Measurements from ENCODE around the gene RNASE11. TPM values are rescaled to one million over a fixed set of nuclear protein-coding genes. Genes with fewer than 3 reads are reported as not detected.

RNASE11 gene
- polyA plus RNA-seq, 1 donor, result not detected

Other genes starting within 250 kb of the RNASE11 start
- gene PARP2, start 244.4 kb downstream of the RNASE11 start, polyA plus RNA-seq (ENCODE audit: insufficient read length), result 72.2 TPM
- 21.5 TPM for gene TEP1, start 174.5 kb downstream of the RNASE11 start, polyA plus RNA-seq (ENCODE audit: insufficient read length)
- 0.60 TPM for gene KLHL33, start 151.8 kb downstream of the RNASE11 start, polyA plus RNA-seq (ENCODE audit: insufficient read length)
- gene OSGEP, start 133.2 kb downstream of the RNASE11 start, polyA plus RNA-seq (ENCODE audit: insufficient read length), result 85.7 TPM
- gene APEX1, start 132.8 kb downstream of the RNASE11 start, polyA plus RNA-seq (ENCODE audit: insufficient read length), result 289 TPM
- 37.0 TPM for gene PIP4P1, start 126.6 kb downstream of the RNASE11 start, polyA plus RNA-seq (ENCODE audit: insufficient read length)
- 74.1 TPM for gene PNP, start 118.6 kb downstream of the RNASE11 start, polyA plus RNA-seq (ENCODE audit: insufficient read length)
- 0.13 TPM for gene RNASE10, start 82.5 kb downstream of the RNASE11 start, polyA plus RNA-seq (ENCODE audit: insufficient read length)
- not detected for gene RNASE9, start 27.0 kb downstream of the RNASE11 start, polyA plus RNA-seq (ENCODE audit: insufficient read length)
- gene RNASE12, start 3.4 kb upstream of the RNASE11 start, polyA plus RNA-seq (ENCODE audit: insufficient read length), result not detected
- gene OR6S1, start 53.7 kb upstream of the RNASE11 start, polyA plus RNA-seq (ENCODE audit: insufficient read length), result not detected
- 1.0 TPM for gene RNASE4, start 96.6 kb upstream of the RNASE11 start, polyA plus RNA-seq (ENCODE audit: insufficient read length)
- gene ANG, start 100.8 kb upstream of the RNASE11 start, polyA plus RNA-seq (ENCODE audit: insufficient read length), result 3.3 TPM
- gene EDDM3A, start 157.9 kb upstream of the RNASE11 start, polyA plus RNA-seq (ENCODE audit: insufficient read length), result 0.40 TPM
- 0.20 TPM for gene EDDM3B, start 180.4 kb upstream of the RNASE11 start, polyA plus RNA-seq (ENCODE audit: insufficient read length)
- 5.0 TPM for gene RNASE6, start 193.3 kb upstream of the RNASE11 start, polyA plus RNA-seq (ENCODE audit: insufficient read length)
- 98.4 TPM for gene RNASE1, start 214.8 kb upstream of the RNASE11 start, polyA plus RNA-seq (ENCODE audit: insufficient read length)

Data from left kidney (tissue), 1 donor.